Effector memory CD8-positive, alpha-beta T cell (primary cell): ENCODE measurements around the gene FBXO48.
"Not testable (repeated sequence)": the region's sequence is repeated elsewhere in the genome, so short reads cannot be mapped to it uniquely, and the experiment has no call there.

Experiments
- ATAC-seq: fragments of 150-1000 bp; cut with Tn5 transposase; replicated peaks from 2 replicates; pipeline ENCODE4 v1.10.0; 2021; ENCODE audit warnings: mild to moderate bottlenecking, moderate library complexity
- DNase-seq, 3 experiments: peaks; one replicate each; pipeline ENCODE4 v3.0.0; 2021
- H3K27ac Mint-ChIP-seq, 2 donors: one replicate each; pipeline ENCODE4 v1.8.0; 2022; ENCODE audit warnings: mild to moderate bottlenecking in 2 of 2, mixed read lengths in 2 of 2, moderate library complexity in 2 of 2
- H3K27me3 Mint-ChIP-seq, 2 donors: one replicate each; pipeline ENCODE4 v1.8.0; 2022; ENCODE audit warnings: mixed read lengths in 2 of 2
- H3K36me3 Mint-ChIP-seq: one replicate; pipeline ENCODE4 v1.8.0; 2022; ENCODE audit warnings: mild to moderate bottlenecking, moderate library complexity, mixed read lengths; ENCODE audit not compliant: insufficient read depth
- H3K4me1 Mint-ChIP-seq, 2 donors: one replicate each; pipeline ENCODE4 v1.8.0; 2022; ENCODE audit warnings: low read depth in 2 of 2, mixed read lengths in 2 of 2
- H3K4me3 Mint-ChIP-seq, 2 donors: one replicate each; pipeline ENCODE4 v1.8.0; 2022; ENCODE audit warnings: mild to moderate bottlenecking in 2 of 2, mixed read lengths in 2 of 2, moderate library complexity in 2 of 2
- H3K9me3 Mint-ChIP-seq, 2 donors: one replicate each; pipeline ENCODE4 v1.8.0; 2022; ENCODE audit warnings: mixed read lengths in 2 of 2

Gene FBXO48

DNA sequence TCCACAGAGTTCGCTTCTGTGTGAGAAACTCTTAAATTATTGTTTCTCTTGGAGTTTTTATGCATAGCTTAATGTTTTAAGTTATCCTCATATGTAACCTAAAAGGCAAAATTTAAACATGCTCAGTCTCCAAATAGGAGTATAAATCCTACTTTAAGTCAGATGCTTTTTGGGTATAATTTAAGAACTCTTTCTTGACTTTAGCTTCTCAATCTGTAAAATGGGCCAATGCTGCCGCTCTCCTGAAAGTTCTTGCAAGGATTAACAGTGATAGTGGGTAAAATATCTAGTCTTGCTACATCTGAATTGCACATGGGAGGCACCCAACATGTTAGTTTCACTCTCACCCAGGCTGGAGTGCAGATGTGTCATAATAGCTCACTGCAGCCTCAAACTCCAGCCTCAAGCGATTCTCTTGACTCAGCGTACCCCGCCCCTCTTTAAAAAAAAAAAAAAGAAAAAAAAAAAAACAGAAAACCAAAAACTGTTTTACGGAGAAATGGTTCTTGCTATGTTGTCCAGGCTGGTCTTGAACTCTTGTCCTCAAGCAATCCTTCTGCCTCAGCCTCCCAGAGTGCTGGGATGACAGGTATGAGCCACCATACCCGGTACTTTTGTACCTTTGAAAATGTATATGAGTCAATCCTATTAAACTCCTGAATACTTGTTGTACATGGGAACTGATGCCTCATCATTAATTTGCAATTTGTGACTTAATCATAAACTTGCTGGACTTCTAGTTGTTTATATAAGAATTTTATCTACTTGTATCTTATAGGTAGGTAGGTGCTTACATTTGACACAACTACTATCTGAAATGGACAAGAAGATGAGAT lies 1.8 kb downstream of the FBXO48 start:
- Mint-ChIP-seq H3K4me3 (peak overlapping the region; percentile 94 to 99), H3K4me1 (peaks cover 24 to 29% of the 10 kb centered on the region in 2 donors), H3K27me3 (no peaks in the 10 kb centered on the region), H3K36me3 (peaks cover 13% of the 10 kb centered on the region), H3K27ac (peak overlapping the region; percentile 98), H3K9me3 (no peaks in the 10 kb centered on the region)
- peak; percentile 30 for ATAC-seq
- peak; percentile 45 to 53 (median 46) for DNase-seq

DNA sequence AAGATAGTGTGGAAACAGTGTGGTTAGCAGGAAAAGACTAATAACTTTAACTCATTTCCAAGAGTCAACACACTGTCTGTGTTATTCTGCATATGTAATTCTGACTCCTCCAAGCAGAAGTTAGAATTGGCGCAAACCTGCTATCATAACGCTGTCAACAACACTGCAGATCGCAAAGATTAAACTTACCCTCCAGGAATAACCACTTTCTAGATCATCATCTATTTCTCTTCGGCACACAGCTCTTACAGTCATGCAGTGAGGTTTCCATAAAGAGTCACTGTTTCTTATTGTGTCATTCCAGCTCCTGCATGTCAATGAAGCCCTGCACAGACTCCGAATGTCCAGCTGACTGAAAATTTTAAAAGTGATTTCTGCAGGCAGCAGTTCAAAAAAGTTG lies 2.4 kb downstream of the FBXO48 start:
- ATAC-seq = no peak
- H3K4me3 Mint-ChIP-seq = peak overlapping the region; percentile 94 to 99
- peaks cover 24 to 29% of the 10 kb centered on the region in 2 donors for H3K4me1 Mint-ChIP-seq
- no peaks in the 10 kb centered on the region for H3K9me3 Mint-ChIP-seq
- no peak for DNase-seq
- peak overlapping the region; percentile 98 for H3K27ac Mint-ChIP-seq
- H3K27me3 Mint-ChIP-seq = no peaks in the 10 kb centered on the region
- H3K36me3 Mint-ChIP-seq = peaks cover 13% of the 10 kb centered on the region

DNA sequence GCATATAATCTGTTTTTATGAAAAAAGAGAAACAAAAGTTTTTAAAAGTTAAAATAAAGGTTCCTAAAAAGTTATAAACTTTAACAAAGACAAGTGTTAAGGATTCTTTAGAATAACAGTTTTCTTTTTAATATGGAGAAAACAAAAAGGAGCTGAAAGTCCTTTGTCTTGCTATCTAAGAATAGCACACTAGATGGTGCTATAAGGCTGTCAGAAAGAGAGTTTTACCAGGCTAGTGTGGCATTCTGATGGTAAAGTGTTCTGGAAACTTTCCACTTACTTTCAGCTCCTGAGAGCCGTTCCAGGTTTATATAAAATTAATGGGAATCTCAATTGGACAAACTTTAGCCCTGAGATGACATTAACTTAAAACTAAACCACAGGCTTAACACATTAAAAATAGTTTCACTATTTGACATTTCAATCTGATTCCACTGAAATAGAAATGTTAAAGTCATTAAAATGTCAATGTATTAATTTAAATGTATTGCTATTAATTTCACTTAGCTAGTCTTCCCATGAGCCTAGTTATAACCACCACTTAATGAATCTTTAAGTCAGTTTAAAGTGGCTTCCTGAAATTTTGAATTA lies 3.7 kb downstream of the FBXO48 start:
- no peak for ATAC-seq
- DNase-seq = peak in 1 of 3 experiments; percentile 27
- H3K27ac Mint-ChIP-seq = no peak overlapping the region
- no peaks in the 10 kb centered on the region for H3K9me3 Mint-ChIP-seq
- H3K27me3 Mint-ChIP-seq = no peaks in the 10 kb centered on the region
- H3K36me3 Mint-ChIP-seq = peaks cover 13% of the 10 kb centered on the region
- peaks cover 20 to 29% of the 10 kb centered on the region in 2 donors for H3K4me1 Mint-ChIP-seq
- H3K4me3 Mint-ChIP-seq = no peak overlapping the region

DNA sequence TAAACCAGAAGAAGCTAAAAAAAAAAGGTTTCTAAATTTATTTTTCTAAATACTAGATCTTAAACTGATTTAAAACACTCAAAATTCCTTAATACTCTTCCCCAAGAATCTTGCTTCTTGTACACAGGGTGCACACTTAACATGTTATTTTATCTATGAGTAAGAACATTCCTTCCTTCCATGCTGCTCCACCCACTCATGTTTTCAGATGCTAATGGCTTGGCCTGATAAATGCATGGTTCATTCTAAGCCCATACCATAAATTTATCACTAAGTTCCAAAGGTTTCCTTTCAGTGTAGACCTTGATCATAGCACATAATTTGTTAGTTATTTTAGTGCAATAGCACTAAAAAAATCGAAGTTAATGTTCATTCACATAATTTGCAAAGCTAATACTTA lies 8.1 kb downstream of the FBXO48 start:
- no peaks in the 10 kb centered on the region for H3K36me3 Mint-ChIP-seq
- peaks cover 2 to 3% of the 10 kb centered on the region in 2 donors for H3K4me1 Mint-ChIP-seq
- no peaks in the 10 kb centered on the region for H3K9me3 Mint-ChIP-seq
- H3K27ac Mint-ChIP-seq = no peak overlapping the region
- no peak for ATAC-seq
- H3K27me3 Mint-ChIP-seq = no peaks in the 10 kb centered on the region
- no peak for DNase-seq
- no peak overlapping the region for H3K4me3 Mint-ChIP-seq

DNA sequence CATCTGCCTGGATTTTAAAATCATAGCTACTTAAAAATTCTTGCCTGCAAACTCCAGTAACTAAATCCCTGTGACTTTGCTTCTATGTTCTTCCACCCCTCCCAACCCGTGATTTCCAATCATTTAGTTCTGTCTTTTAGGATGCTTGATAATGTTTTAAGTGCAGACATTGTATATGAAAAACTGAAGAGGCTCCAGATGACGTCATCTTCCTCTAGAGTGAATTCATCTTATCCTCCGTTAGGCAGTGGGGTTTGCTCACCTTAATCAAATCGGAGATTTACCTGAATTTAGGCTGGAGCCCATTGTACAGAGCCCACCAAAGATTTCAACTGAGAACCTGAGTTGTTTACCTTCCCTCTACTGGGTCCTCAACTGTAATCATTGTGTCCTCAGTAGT lies 10.9 kb downstream of the FBXO48 start:
- Mint-ChIP-seq H3K36me3 (no peaks in the 10 kb centered on the region), H3K4me3 (no peak overlapping the region), H3K4me1 (peaks cover 14 to 19% of the 10 kb centered on the region in 2 donors), H3K9me3 (no peaks in the 10 kb centered on the region), H3K27ac (no peak overlapping the region), H3K27me3 (no peaks in the 10 kb centered on the region)
- DNase-seq (no peak), ATAC-seq (no peak)

DNA sequence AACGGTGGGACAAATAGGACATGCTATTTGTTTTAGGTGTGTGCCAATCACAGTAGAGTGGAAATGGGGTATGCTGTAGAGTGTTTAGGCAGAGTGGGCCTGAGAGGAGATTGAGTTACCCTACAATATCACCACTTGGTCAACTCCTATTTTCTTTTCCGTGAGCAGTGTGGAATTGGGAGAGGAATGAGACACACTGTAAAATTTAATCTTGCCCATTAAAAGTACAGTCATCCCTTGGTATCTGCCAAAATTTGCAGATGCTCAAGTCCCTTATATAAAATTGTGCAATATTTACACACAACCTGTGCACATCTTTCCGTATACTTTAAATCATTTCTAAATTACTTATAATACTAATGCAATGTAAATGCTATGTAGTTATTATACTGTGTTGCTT lies 12.4 kb downstream of the FBXO48 start:
- no peak for ATAC-seq
- Mint-ChIP-seq H3K4me1 (peaks cover 14 to 19% of the 10 kb centered on the region in 2 donors), H3K36me3 (no peaks in the 10 kb centered on the region), H3K9me3 (no peaks in the 10 kb centered on the region), H3K27ac (no peak overlapping the region), H3K27me3 (no peaks in the 10 kb centered on the region), H3K4me3 (no peak overlapping the region)
- no peak for DNase-seq

DNA sequence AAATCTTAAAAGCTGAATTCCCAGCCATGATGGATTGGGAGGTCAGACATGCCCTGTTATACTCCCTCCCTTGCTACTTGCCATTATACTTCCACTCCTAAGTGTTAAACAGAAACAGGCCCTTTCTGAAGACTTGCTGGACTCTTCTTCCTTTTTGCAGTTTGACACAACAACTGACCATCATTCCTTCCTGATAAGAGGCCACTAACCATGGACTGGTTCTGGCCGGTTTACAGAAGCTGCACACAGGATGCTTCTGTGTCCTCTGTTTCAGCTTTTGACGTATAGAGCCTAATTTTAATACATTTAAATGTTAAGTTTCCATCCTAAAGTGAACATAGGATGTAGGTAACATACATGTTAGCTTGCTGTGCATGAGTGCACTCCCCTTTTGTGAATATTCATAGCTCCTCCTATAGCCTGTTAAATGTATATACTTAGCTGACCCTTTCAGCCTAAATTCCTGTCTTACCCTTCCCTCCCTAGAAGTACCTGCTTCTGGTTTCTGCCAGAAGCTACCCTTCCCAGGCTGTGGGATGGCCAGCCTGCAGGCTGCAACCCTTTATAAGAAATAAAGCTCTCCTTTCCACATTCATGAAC lies 13.2 kb downstream of the FBXO48 start:
- Mint-ChIP-seq H3K4me1 (peaks cover 14 to 19% of the 10 kb centered on the region in 2 donors), H3K27me3 (no peaks in the 10 kb centered on the region), H3K9me3 (no peaks in the 10 kb centered on the region), H3K36me3 (peaks cover 2% of the 10 kb centered on the region), H3K27ac (no peak overlapping the region), H3K4me3 (no peak overlapping the region)
- DNase-seq (no peak), ATAC-seq (no peak)

DNA sequence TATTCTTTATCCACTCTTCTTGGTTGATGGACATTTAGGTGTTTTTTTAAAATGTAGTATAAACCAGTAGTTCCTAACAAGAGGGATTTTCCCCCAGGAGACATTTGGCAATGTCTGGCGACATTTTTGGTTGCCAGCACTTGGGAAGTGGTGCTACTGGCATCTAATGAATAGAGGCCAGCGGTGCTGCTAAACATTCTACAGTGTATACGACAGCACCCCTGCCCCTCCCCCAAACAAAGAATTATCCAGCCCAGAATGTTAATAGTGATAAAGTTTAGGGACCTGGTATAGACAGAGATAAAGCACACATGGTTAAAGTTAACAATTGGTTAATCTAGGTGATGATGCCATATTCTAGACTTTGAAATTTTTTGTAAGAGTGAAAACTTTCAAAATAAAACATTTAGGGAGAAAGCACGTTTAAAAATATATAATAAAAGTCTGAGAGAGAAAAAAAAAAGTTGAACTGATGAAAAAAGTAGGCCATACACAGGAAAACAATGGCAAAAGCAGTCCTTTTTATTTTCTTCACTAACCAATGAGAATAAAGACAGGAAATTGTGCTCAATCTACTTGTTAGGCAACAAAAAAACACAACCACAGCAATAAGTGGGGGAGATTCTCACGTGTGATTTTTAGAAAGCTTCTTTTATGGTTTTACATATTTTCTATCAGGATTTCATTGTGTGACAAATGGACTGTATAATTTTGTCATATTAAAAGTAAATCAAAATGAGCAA lies 14.8 kb downstream of the FBXO48 start:
- ATAC-seq (peak; percentile 80), DNase-seq (no peak)
- Mint-ChIP-seq H3K36me3 (peaks cover 5% of the 10 kb centered on the region), H3K27ac (no peak overlapping the region), H3K4me3 (peak overlapping the region in 1 of 2 donors; percentile 48), H3K27me3 (no peaks in the 10 kb centered on the region), H3K9me3 (no peaks in the 10 kb centered on the region), H3K4me1 (peaks cover 14 to 19% of the 10 kb centered on the region in 2 donors)

DNA sequence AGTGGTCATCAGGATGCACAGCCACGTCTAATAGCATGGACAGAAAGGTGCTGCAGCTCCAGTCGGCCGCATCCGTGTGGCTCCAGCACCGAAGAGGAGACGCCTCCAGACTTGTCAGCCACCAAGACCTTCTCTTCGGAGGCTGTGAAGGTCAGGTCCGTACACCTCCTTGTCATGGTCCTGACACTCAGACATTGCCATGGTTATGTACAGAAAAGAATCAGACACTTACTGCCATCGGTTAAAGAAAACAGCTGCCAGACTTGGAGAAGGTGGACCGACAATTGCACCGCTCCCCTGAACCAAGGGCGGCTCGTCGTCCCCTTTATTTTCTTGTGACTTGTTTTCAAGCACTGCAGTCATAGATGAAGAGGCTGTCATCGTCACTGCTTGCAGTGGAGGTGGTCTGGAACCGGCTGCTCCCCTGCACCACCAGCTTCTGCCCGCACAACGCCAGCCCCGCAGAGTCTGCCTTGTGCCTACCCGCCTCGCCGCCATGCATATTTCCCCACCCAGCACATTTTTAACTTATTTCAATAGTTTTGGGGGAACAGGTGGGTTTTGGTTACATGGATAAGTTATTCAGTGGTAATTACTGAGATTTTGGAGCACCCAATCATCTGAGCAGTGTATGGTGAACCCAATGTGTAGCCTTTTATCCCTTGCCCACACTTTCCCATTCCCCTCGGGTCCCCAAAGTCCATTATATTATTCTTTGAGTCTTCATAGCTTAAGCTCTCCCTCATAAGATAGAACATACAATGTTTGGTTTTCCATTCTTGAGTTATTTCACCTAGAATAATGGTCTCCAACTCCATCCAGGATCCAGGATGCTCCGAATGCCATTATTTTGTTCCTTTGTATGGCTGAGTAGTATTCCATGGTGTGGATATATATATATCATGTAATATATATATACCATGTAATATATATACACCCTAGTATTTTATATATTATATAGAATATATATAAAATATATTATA lies 18.1 kb downstream of the FBXO48 start:
- Mint-ChIP-seq H3K36me3 (peaks cover 5% of the 10 kb centered on the region), H3K4me3 (peak overlapping the region in 1 of 2 donors; percentile 25), H3K27me3 (no peaks in the 10 kb centered on the region), H3K9me3 (peaks cover 0 to 2% of the 10 kb centered on the region in 2 donors), H3K27ac (peak overlapping the region in 1 of 2 donors; percentile 44), H3K4me1 (peaks cover 11 to 16% of the 10 kb centered on the region in 2 donors)
- DNase-seq = peak in 1 of 3 experiments; percentile 30
- ATAC-seq = peak; percentile 22

DNA sequence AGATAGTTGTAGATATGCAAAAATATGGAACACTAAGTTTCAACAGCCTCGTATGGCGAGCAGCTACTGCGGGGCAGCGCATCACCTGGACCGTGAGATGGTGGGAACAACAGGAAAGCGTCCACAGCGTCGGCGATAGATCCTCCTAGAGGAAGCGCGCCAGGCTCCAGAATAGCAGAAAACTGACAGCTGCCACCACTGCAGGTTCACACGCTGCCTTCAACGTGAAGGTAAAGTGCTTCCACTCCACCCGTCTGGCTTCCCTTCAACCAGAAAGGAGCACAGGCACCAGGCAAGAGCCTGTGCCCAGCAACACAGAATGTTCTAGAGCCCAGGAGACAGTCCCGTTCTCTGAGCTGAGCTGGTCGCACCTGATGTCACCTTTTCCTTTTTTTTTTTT lies 20.0 kb downstream of the FBXO48 start:
- ATAC-seq (peak; percentile 12), DNase-seq (no peak)
- H3K27ac Mint-ChIP-seq = no peak overlapping the region
- H3K4me1 Mint-ChIP-seq = peaks cover under 1 to 2% of the 10 kb centered on the region in 2 donors
- peaks cover 0 to 2% of the 10 kb centered on the region in 2 donors for H3K9me3 Mint-ChIP-seq
- H3K36me3 Mint-ChIP-seq = peaks cover 5% of the 10 kb centered on the region
- no peak overlapping the region for H3K4me3 Mint-ChIP-seq
- no peaks in the 10 kb centered on the region for H3K27me3 Mint-ChIP-seq

DNA sequence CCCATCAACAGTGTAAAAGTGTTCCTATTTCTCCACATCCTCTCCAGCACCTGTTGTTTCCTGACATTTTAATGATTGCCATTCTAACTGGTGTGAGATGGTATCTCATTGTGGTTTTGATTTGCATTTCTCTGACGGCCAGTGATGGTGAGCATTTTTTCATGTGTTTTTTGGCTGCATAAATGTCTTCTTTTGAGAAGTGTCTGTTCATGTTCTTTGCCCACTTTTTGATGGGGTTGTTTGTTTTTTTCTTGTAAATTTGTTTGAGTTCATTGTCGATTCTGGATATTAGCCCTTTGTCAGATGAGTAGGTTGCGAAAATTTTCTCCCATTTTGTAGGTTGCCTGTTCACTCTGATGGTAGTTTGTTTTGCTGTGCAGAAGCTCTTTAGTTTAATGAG lies 20.7 kb downstream of the FBXO48 start:
- not testable (repeated sequence) for H3K4me3 Mint-ChIP-seq, H3K27me3 Mint-ChIP-seq, H3K4me1 Mint-ChIP-seq, H3K36me3 Mint-ChIP-seq, ATAC-seq, H3K9me3 Mint-ChIP-seq, H3K27ac Mint-ChIP-seq, DNase-seq

DNA sequence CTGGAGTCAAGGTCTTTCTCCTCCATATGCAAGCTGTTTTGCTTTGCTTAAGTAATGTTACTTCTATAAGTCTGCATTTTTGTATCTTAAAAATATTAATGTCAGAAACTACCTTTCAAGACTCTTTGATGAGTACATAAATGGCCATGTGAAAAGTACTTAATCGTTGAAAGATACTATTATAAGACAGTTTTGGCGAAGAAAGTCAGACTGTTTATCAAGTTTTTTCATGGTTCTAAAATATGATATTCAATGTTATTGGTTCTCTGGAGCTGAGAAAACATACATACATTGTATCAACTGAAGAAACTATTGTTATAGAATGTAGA lies 25.1 kb downstream of the FBXO48 start:
- no peak for ATAC-seq
- no peak for DNase-seq
- Mint-ChIP-seq H3K9me3 (peaks cover 0 to under 1% of the 10 kb centered on the region in 2 donors), H3K4me1 (peaks cover 22 to 36% of the 10 kb centered on the region in 2 donors), H3K27me3 (no peaks in the 10 kb centered on the region), H3K4me3 (no peak overlapping the region), H3K36me3 (peaks cover 6% of the 10 kb centered on the region), H3K27ac (peak overlapping the region; percentile 96 to 99)
